ENCODE data around the gene TMEM72. TPM values are rescaled to one million over a fixed set of nuclear protein-coding genes. Genes with fewer than 3 reads are reported as not detected.

TMEM72 gene
- polyA plus RNA-seq, 1 donor (not counting 4 experiments of a cell fraction or from before 2014, with no cell fraction given): not detected

DNA sequence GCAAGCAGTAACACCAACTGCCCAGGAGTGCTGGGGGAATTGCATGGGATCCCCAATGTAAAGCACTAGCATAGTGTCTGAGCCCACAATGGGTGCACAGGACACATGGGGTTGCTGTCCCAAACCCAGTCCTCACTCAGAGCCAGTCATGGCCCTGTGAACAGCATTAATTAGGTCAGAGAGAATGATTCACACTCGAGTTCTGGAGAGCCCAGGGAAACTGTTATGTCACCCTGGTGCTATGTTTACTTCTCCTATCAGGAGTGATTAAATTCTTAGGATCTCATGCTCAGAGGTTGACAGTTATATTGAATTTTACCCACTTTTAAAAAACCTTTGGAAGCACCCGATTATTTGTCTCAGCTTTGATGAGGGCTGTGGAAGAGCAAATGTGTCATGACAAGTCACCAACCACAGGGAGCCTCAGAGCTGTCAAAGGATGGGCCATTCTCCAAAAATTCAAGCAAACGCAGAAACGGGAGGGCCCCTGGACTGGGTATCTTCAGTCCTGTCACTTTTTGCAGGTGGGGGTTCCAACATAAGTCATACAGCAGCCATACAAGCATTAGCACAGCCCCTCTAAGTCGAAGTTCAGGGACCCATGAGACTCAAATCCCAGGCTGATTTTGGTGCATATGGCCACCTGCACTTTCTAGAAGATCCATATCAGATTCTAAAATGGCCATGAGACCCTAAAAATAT lies 47.2 kb downstream of the TMEM72 start:
- peaks cover 14% of the 10 kb centered on the region for H3K4me1 ChIP-seq (ENCODE audit: control insufficient read depth, extremely low read depth, insufficient read depth, low read length)
- peak overlapping the region; percentile 72 to 88 (median 85) for H3K4me3 ChIP-seq (ENCODE audit: control insufficient read depth in 2 of 3, extremely low read depth in 1 of 3, insufficient read depth in 2 of 3, low read depth in 1 of 3, low read length in 3 of 3)
- H3K9me1 ChIP-seq (ENCODE audit: control insufficient read depth, extremely low read depth, insufficient read depth, low read length): no peaks in the 10 kb centered on the region
- FAIRE-seq (peak; percentile 32), DNase-seq (ENCODE audit: low read depth, low spot score) (no peak)
- H3K4me2 ChIP-seq (ENCODE audit: control insufficient read depth, extremely low read depth, insufficient read depth, low read depth, low read length): peak overlapping the region; percentile 99
- dilution Hi-C loops (cut with MboI; ENCODE audit: extremely low pct_ligation_motif_present, low sequenced_read_pairs): no loop called here
- TF ChIP-seq EZH2 (IDR thresholded peaks at IDR 0.05; ENCODE audit: low read length) (no peak), CTCF (optimal IDR thresholded peaks at IDR 0.05 in 1 of 3, IDR thresholded peaks at IDR 0.05 in 1 of 3, conservative IDR thresholded peaks at IDR 0.05 in 1 of 3; ENCODE audit: extremely low read depth in 1 of 3, insufficient read depth in 2 of 3, low read length in 3 of 3) (no peak)
- H3K9me3 ChIP-seq (ENCODE audit: control insufficient read depth, low read depth, low read length): no peaks in the 10 kb centered on the region
- H3K9ac ChIP-seq (ENCODE audit: control insufficient read depth, extremely low read depth, insufficient read depth, low read length): no peak overlapping the region
- H3K27ac ChIP-seq (ENCODE audit: control insufficient read depth, insufficient read depth, low read length): no peak overlapping the region
- H4K20me1 ChIP-seq (ENCODE audit: control insufficient read depth, extremely low read depth, insufficient read depth, low read length): no peaks in the 10 kb centered on the region
- no peaks in the 10 kb centered on the region for H3K27me3 ChIP-seq (ENCODE audit: control insufficient read depth, extremely low read depth, insufficient read depth, low read length)
- H3K79me2 ChIP-seq (ENCODE audit: control insufficient read depth, insufficient read depth, low read length): no peaks in the 10 kb centered on the region
- peaks cover 0 to 2% of the 10 kb centered on the region in 2 experiments for H3K36me3 ChIP-seq (ENCODE audit: control insufficient read depth in 2 of 2, extremely low read depth in 1 of 2, insufficient read depth in 2 of 2, low read length in 2 of 2)
- no peak overlapping the region for H2AFZ ChIP-seq (ENCODE audit: control insufficient read depth, low read length)

GRCh38 chr10:44958898-44959246 lies 47.7 kb downstream of the TMEM72 start:
- Histone ChIP-seq H3K4me2 (ENCODE audit: control insufficient read depth, extremely low read depth, insufficient read depth, low read depth, low read length) (peak overlapping the region; percentile 99), H3K27me3 (ENCODE audit: control insufficient read depth, extremely low read depth, insufficient read depth, low read length) (no peaks in the 10 kb centered on the region), H3K36me3 (ENCODE audit: control insufficient read depth in 2 of 2, extremely low read depth in 1 of 2, insufficient read depth in 2 of 2, low read length in 2 of 2) (peaks cover 0 to 2% of the 10 kb centered on the region in 2 experiments), H4K20me1 (ENCODE audit: control insufficient read depth, extremely low read depth, insufficient read depth, low read length) (no peaks in the 10 kb centered on the region), H3K4me3 (ENCODE audit: control insufficient read depth in 2 of 3, extremely low read depth in 1 of 3, insufficient read depth in 2 of 3, low read depth in 1 of 3, low read length in 3 of 3) (peak overlapping the region; percentile 72 to 88 (median 85)), H2AFZ (ENCODE audit: control insufficient read depth, low read length) (peak overlapping the region; percentile 77), H3K79me2 (ENCODE audit: control insufficient read depth, insufficient read depth, low read length) (no peaks in the 10 kb centered on the region), H3K9me1 (ENCODE audit: control insufficient read depth, extremely low read depth, insufficient read depth, low read length) (no peaks in the 10 kb centered on the region), H3K9ac (ENCODE audit: control insufficient read depth, extremely low read depth, insufficient read depth, low read length) (peak overlapping the region; percentile 81), H3K9me3 (ENCODE audit: control insufficient read depth, low read depth, low read length) (no peaks in the 10 kb centered on the region), H3K27ac (ENCODE audit: control insufficient read depth, insufficient read depth, low read length) (peak overlapping the region; percentile 42), H3K4me1 (ENCODE audit: control insufficient read depth, extremely low read depth, insufficient read depth, low read length) (peaks cover 14% of the 10 kb centered on the region)
- dilution Hi-C loops (cut with MboI; ENCODE audit: extremely low pct_ligation_motif_present, low sequenced_read_pairs): no loop called here
- TF ChIP-seq CTCF (optimal IDR thresholded peaks at IDR 0.05 in 1 of 3, IDR thresholded peaks at IDR 0.05 in 1 of 3, conservative IDR thresholded peaks at IDR 0.05 in 1 of 3; ENCODE audit: extremely low read depth in 1 of 3, insufficient read depth in 2 of 3, low read length in 3 of 3): no peak
- FAIRE-seq: no peak
- DNase-seq (ENCODE audit: low read depth, low spot score): no peak
